ENCODE results near the gene ARL13A.
"Not testable (repeated sequence)": the region's sequence is repeated elsewhere in the genome, so short reads cannot be mapped to it uniquely, and the experiment has no call there.

The ARL13A gene

DNA sequence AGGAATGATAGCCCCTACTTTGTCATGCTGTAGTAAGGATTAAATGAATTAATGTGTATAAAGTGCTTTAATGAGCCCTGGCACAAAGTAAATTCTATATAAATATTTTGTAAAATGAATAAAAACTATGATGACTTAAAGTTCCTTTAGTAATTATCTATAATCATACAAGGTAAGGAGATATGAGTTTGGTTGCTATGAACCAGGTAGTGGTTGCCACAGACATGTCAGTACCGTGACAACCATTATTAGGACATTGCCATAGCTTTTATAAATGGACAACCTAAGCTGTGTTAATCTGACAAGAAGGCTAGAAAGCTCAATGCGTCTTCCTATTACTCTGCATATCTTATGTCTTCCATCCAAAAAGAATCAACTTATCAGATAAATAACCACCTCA, at the start of gene ARL13A:
Gene ARL13A (plus strand): TSS at position 301 of the 400 bp plus-strand sequence. CDS start 3,982 bp downstream, outside the sequence.
- no peak for DNase-seq

DNA sequence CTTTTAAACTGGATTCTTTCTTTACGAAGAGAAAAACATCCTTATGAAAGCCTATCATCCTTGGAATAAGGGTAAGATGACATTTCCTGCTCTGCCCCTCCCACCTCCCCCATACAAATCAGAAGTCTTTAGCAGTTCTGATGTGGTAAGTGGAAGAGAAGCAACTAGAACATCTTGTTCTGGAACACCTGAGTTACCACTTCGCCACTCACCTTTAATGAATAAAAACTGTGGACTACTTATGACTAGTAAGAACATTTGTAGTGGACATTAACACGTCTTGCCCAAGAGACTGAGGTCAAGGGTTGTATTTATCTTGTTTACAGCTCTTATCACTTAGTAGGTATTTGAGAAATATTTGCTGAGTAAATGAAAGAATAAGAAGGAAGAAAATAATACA, 45.1 kb upstream of the ARL13A start:
- no peak for DNase-seq

DNA sequence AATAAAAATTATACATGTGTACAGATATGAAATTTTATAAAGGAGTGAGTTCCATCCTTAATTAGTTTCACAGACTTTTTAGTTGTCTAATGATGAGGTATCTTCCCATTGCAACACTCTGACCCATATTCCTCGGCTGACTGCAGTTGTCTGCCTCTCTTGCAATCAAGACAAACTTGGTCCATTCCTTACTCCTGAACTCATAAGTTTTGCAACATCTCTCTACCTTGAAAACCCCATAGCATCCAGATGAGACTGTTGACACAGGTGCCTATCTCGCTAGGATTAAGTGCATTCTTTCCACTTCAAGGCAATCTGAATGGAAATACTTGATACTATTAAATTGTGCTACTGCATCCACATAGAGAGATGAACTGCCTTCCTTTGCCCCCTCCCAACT, 43.1 kb upstream of the ARL13A start:
- no peak for DNase-seq

DNA sequence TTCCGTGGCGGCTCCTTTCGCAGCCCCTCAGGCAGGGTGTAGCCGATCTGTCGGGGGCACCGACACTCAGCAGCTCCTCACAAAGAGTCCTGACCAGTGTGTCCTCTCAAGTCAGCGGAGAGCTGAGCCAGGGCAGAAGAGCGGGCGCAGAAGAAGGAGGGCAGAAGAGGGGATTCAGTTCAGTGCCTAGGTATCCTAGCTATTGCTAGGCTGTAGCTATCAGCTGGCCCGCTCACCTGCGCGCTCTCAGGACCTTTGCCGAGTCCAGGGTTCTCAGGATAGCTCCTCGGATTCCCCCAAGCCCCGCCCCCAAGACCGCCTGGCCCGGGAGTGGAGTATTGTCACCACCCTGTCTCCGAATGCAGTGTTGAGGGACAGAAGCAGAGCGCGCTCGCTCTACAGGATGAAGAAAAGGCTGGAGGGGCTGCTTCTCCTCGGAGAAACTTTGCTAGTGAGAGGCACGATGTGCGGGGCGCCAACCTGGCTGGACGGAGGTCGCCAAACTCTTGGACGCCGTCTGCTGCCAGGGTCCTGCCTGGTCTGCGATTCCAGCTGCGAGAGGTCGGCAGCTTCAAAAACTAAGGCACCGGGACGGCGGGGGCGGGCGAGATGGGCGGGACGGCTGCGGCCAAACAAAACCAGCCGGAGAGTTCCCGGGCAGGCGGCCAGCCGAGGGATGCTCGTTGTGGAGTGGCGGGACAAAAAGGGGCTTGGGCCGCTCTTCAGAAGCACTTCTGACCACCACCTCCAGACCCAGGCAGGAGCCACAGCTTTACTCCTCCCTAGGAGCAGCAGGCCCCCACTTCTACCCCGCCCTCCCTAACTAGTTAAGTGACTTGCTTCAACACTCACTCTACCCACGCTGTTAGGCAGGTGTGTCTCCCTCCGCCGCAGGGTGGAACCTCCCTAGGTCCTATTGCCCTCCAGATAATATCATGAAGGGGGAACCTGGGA, 40.6 kb upstream of the ARL13A start, which contains the start of gene XKRX:
Gene XKRX (minus strand): TSS at position 258 of the 954 bp plus-strand sequence. CDS start 613 bp downstream, outside the sequence.
- peak; percentile 75 for DNase-seq

DNA sequence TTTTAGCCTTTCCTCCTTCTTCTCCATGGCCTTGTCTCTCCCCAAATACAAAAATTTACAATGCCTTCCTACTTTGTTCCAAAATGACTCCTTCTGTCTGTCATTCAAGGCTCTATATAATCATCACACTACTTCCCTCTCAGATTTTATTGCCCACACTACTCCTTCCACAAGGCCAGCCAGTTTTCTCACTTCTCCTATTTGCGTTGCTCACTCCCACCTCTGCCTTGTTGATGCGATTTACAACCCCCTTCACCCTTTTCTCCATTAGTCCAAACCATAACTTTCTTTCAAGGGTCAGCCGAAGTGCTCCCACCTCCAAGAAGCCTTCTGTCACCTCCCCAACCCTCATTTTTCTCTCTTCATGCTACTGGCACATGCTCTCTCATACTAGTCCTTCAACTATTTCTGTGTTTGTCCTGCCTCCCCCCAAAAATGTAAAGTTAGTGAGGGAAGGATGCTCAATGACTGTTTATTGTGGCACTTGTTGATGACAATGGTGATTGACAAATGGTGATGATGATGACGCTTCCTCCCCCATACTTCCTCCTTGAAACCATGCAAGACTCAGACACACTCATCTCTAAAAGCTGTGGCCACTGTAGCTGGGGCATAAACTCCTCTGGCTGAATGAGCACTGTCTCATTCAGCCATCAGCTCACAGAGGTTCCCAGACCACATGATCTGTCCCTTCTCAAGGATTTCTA, 38.1 kb upstream of the ARL13A start:
- DNase-seq, result no peak

DNA sequence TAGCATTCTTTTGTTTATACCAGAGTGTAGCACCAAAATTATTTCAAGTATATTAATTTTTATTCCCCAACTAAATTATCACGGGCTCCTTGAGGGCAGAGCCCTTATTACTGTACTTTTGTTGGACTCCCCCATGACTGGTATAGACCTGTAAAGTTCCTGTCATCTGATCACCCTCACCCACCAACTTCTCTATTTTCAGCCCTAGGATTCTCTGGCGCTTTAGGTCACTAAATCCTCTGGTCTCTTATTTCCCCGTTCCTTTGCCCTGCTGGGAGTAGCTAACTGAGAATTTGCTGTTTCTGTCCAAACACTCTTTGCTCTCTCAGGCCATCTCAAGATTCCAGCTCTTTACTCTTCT, 37.6 kb upstream of the ARL13A start:
- no peak for DNase-seq

DNA sequence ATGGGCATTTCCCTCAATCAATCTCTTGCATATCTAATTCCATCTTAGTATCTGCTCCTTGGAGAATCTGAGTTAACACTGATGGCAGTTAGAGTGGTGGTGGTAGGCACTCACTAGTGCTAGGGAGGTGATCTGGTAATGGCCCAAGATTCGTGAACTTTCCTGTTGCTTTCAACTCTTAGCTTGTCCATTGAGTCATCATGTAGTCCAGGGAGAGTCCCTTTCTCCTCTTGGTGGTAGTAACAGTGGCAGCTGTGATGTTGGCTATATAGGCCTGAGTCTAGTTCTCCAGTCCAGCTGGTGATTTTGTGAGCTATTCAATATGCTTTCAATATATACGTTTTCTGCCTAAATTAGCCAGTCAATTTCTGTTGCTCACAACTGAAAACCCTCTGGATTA, 33.7 kb upstream of the ARL13A start:
- DNase-seq, result no peak

DNA sequence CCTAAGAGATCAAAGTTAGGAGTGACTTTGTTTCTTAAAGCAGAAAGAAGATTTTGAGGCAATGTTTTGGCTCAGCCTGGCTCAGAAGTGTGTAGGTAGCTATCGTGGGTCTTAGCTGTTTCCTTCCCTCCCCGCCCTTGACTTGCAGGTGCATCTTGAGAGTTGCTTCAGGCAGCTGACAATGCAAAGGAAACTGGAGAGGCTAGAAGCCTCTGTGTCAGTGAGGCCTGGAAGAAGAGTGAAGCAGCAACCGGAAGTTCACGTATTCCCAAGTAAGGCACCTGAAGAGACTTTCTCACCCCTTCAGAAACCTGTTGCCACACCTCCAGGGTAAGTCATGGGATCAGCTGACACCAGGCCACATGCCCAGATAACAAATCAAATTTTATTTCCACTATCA, 30.2 kb upstream of the ARL13A start:
- no peak for DNase-seq

DNA sequence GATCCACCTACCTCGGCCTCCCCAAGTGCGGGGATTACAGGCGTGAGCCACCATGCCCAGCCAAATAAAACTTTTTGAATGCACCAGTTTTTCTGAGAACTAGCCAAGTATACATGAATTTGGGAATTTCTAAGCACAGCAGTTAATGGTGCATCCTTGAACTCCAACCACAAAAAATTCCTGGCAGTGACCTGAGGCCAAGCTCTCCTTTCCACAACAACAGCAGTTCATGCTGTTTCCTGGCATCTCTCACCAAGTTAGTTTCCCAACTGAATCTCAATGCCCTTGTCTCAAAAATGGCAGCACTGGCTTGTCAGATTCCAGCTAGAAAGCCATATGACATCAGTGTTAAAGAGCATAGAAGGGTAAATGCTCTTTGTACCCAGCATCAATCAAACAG, 24.9 kb upstream of the ARL13A start:
- DNase-seq, result no peak

DNA sequence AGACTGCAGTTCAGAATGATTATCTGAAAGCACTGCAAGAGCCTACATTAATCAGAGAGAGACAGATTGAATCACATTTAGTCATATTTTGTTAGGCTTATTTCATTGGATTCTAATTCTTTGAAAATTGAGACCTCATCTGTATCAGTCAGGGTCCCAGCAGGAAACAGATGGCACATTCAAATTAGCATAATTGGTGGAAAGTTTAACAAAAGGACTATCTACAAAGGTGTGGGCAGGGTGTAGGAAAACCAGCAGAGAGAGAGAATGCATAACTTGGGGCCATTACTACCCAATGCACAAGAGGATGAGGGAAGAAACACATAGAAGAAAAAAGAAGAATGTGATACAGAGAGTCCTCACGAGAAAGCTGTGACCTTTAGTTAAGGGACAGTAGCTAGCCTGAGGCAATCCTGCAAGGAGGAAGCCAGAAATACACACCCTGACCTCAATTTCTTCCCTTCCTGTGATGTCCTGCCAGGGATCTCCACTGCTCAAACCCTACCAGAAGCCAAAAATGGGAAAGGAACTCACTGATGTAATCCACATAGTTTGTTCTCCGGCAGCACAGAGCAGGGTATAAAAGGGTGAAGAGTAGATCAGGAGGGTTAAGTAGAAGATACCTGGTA, 23.1 kb upstream of the ARL13A start:
- peak; percentile 64 for DNase-seq

DNA sequence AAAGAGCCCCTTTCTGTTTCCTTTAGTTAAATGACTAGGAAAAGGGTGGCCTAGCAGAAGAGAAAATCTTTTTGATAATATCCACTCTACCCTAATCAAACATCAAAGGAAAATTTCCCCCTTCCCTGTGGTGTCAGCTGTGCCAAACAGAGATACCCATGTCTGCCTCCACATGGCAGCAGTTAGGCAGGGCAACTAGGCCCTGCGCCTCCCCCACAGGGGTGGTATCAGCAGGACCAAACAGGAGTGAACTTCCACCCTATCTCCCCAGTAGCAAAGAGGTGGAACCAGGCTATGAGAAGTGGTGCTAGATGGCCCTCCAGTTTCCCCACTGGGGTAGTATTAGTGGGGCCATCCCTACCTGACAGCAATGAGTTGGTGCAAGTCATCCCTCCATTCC, 21.0 kb upstream of the ARL13A start:
- no peak for DNase-seq

DNA sequence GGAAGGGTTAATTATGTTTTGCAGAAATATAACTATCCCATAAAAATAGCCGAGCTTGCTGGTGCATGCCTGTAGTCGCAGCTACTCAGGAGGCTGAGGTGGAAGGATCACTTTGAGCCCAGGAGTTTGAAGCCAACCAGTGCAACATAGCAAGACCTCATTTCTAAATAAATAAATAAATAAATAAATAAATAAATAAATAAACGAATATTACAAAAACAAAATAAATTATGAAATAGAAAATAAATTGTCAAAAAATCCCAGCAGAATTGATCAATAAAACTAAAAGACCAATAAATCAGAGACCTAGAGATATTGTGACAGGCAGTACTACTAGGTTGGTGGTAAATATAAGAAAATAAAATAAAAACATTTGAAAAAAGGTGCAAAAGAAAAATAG, 6.7 kb upstream of the ARL13A start:
- DNase-seq, result no peak

DNA sequence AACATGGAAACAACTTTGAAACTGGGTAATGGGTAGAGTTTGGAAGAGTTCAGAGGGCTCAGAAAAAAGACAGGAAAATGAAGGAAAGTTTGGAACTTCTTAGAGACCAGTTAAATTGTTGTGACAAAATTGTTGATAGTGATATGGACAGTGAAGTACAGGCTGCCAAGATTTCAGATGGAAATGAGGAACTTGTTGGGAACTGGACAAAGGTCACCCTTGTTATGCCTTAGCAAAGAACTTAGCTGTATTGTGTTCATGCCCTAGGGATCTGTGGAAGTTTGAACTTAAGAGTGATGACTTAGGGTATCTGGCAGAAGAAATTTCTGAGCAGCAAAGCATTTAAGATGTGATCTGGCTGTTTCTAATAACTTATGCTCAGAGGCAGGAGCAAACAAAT, 5.1 kb upstream of the ARL13A start:
- no peak for DNase-seq

DNA sequence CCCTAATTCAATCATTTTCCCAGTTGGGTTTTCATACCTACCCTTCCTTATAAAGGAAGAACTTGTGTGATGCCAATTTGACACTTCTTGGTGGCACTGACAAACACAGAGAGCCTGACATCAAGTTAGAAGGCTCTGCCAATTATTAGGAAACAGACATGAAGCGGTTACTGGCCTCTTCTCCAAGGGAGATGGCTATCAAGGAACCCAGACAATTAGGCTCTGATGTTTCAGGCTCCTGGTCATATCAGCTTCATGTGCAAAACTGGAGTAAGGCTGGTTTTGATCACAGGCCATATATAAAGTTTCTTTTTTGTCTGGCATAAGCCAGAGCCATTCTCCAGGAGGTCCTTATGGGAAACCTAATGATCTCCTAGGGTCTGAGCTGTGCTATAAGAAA, 428 bp downstream of the ARL13A start:
- no peak for DNase-seq

DNA sequence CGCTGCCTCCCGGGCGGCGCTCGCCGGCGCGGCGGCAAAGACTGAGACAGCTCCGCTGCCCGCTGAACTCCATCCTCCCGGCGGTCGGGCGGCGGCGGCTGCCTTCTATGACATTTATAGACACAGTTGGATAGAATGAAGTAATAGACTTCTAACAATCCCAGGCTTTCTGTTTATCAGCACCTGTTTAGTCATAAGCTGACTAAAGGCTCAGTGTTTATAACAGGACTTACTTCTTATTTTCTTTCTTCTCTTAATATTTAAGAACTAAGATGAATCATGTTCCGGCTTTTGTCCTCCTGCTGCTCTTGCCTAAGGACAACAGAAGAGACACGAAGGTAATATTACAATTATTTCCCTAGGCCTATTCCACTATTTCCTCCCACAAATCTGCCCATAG, 3.9 kb downstream of the ARL13A start:
- DNase-seq, result no peak

DNA sequence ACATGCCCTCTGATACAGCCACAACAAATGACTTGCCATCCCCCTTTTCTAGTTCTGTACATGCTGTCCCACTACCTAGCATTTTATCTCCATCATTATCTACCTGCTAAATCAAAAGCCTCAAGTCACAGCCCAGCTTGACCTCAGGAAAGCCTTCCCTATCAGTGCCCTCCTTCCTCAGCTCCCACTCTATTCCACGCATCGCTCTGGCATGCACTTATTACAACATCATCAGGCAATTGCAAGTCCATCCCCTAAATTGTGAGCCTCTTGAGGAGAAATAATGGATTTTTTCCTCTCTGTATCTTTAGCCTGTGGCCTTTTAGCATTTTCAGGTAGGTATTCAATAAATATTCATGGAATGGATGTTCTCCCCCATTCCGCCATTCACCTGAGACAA, 5.7 kb downstream of the ARL13A start:
- no peak for DNase-seq

DNA sequence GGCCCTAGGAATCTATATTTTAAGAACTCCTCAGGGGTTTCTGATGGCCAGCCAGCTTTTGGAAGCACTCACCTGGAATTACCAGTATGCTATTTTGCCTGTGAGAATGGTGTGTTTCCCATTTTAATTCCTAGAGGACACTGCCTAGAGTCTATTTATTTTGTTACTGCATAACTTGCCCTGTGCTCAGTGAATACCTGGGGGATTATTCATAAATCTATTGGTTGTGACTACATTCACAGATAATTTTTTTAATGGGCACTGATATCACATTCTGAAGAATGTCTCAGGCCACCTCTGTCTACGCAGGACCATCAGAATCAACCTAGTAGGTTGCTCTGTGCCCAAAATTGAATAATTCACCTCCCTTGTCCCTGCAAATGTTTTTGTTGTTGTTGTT, 6.7 kb downstream of the ARL13A start:
- no peak for DNase-seq

DNA sequence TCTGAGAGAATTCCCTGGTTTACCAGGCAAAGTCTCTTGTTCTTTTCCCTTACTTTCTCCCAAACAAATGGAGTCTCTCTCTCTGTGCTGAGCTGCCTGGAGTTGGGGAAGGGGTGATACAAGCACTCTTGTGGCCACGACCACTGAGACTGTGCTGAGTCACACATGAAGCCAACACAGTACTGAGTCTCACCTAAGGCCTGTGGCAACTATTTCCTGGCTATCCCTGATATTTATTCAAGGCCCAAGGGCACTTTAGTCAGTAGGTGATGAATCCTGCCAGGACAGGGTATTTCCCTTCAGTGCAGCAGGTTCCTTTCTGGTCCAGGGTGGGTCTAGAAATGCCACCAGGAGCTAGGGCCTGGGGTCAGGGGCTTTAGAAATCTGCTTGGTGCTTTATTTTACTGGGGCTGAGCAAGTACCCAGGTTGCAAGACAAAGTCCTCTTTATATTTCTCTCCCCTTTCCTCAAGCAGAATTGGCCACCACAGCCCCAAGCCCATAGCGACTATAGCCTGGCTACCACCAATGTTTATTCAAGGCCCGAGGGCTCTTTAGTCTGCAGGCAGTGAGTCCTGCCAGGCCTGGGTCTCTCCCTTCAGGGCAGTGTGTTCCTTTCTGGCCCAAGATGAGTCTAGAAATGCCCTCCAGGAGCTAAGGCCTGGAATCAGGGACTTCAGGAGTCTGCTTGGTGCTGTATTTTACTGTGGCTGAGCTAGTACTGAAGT, 10.5 kb downstream of the ARL13A start:
- no peak for DNase-seq

DNA sequence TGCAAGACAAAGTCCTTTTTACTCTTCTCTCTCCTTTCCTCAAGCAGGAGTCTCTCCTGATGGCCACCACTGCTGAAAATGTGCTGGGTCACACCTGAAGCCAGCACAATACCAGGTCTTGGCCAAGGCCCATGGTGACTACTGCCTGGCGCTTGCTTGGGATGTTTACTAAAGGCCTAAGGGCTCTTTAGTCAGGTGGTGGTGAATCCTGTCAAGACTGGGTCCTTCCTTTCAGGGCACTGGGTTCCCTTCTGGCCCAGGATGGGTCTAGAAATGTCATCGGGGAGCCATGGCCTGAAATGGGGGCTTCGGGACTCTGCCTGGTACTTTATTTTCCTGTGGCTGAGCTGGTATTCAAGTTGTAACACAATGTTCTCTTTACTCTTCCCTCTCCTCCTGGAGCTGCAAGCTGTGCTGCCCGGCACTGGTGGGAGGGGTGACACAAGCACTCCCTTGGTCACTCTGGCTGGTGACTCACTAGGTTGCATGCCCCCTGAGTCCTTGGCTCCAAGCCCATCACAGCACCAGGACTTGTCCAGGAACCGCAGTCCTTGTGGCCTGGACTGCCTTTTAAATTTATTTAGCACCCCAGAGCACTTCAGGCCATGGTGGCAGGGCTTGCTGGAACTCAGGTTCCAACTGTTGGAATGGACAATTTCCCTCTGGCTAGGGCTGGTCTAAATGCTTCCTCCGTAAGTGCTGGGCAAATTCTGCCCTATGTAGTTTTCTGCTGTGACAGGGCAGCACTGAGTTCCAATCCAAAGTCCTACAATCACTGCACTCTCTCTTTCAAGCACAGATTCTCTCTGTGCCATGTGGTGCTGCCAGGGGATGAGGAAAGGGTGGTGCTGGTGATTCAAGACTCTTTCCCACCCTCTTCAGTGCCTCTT, 11.3 kb downstream of the ARL13A start:
- no peak for DNase-seq

DNA sequence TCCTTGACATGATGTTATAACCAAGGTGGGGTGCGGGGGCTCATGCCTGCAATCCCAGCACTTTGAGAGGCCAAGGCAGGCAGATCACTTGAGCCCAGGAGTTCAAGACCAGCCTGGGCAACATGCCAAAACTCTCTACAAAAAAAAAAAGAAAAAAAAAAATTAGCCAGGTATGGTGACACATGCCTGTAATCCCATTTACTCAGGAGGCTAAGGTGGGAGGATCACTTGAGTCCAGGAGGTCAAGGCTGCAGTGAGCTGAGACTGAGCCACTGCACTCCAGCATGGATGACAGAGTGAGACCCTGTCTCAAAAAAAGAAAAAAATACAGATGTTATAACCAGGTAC, 12.0 kb downstream of the ARL13A start:
- DNase-seq, result not testable (repeated sequence)

DNA sequence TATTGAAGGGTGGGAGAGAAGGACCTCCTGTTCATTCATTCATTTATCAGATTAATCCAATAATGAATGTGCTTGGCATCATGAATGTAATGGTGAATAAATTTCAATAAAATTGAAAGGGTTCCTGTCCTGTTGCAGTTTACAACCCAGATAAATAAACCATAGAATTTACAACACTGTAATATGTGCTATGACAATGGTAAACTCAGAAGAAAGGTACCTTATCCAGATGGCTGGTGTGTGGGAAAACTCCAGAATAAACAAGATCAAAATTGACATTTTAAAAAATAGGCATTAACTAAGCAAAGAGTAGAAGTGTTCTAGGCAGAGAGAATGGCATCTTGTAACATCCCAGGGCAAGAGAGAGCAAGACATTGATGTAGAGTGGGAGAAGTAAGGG, 15.3 kb downstream of the ARL13A start:
- no peak for DNase-seq

DNA sequence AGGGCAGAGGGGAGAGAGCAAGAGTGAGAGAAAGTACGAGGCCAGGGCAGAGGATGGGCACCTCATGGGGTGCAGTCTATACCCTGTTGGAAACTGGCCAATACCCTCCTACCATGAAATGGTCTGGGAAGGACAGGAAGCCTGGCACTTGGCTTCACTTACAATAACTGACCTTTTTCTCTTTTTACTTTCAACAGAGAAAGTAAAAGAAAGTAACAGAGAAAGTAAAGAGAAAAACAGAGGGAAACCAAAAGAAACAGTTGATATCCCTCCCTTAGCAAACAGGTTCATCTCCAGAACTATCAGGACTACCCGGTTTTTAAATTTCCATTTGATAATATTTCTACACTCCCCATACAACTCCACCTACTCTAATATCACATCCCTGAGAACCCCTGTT, 20.6 kb downstream of the ARL13A start:
- DNase-seq, result no peak
